ENCODE measurements around the gene SLC25A3.

DNA sequence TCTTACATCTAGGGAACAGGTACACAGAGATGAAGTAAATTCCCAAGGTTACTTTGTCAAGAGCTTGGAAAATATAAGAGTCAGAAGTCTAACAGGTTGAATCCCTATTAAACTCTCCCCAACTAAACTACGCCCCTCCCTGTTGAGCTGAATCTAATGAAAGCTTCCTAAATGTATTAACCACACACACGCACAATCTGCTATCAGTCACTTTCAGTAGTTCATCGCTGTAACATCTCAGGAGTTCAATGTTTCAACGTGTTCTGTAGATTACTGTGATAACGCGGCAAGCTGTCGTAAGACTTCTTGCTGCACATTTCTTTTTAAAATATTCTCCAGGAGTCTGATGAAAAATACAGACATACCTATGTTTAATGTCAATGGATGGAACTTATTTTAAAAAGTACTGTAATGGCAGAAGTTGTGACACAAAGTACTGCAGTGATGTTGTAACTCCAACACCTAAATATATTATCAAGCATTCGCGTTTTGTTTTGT is 612 bp upstream of the SLC25A3 start:
- no peak for TF ChIP-seq MIER2 (CRISPR knock-in tag; IDR thresholded peaks at IDR 0.05)
- TF ChIP-seq, protein P1, sequence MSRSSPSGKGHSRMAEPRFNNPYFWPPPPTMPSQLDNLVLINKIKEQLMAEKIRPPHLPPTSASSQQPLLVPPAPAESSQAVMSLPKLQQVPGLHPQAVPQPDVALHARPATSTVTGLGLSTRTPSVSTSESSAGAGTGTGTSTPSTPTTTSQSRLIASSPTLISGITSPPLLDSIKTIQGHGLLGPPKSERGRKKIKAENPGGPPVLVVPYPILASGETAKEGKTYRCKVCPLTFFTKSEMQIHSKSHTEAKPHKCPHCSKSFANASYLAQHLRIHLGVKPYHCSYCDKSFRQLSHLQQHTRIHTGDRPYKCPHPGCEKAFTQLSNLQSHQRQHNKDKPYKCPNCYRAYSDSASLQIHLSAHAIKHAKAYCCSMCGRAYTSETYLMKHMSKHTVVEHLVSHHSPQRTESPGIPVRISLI (CRISPR knock-in tag; IDR thresholded peaks at IDR 0.05; ENCODE audit: borderline replicate concordance) = no peak
- TF ChIP-seq SIN3A (IDR thresholded peaks at IDR 0.05; ENCODE audit: borderline replicate concordance, low read depth, low read length) = no peak
- no peak for TF ChIP-seq ZNF121 (CRISPR knock-in tag; IDR thresholded peaks at IDR 0.05)
- TF ChIP-seq POLR2A (IDR thresholded peaks at IDR 0.05; ENCODE audit: insufficient read depth in 1 of 2, low read depth in 2 of 2, low read length in 2 of 2) = no peak
- no peak for TF ChIP-seq ZKSCAN1 (IDR thresholded peaks at IDR 0.05; ENCODE audit: low read length)
- TF ChIP-seq HNRNPUL1 (IDR thresholded peaks at IDR 0.05; ENCODE audit: low read depth, low read length) = no peak
- no peak for TF ChIP-seq CHD4 (IDR thresholded peaks at IDR 0.05; ENCODE audit: borderline replicate concordance, low read length)
- TF ChIP-seq SIN3B (IDR thresholded peaks at IDR 0.05; ENCODE audit: low read length) = no peak
- TF ChIP-seq MEF2D (CRISPR knock-in tag; IDR thresholded peaks at IDR 0.05) = no peak
- TF ChIP-seq TCF7L2 (IDR thresholded peaks at IDR 0.05; ENCODE audit: low read depth, low read length) = no peak
- TF ChIP-seq, protein P2, sequence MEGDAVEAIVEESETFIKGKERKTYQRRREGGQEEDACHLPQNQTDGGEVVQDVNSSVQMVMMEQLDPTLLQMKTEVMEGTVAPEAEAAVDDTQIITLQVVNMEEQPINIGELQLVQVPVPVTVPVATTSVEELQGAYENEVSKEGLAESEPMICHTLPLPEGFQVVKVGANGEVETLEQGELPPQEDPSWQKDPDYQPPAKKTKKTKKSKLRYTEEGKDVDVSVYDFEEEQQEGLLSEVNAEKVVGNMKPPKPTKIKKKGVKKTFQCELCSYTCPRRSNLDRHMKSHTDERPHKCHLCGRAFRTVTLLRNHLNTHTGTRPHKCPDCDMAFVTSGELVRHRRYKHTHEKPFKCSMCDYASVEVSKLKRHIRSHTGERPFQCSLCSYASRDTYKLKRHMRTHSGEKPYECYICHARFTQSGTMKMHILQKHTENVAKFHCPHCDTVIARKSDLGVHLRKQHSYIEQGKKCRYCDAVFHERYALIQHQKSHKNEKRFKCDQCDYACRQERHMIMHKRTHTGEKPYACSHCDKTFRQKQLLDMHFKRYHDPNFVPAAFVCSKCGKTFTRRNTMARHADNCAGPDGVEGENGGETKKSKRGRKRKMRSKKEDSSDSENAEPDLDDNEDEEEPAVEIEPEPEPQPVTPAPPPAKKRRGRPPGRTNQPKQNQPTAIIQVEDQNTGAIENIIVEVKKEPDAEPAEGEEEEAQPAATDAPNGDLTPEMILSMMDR (CRISPR knock-in tag; IDR thresholded peaks at IDR 0.05) = no peak

Measured in HepG2 (cell line).